Measurements from ENCODE around the gene ABHD13.
A peak's percentile ranks its signal among the peaks of the same experiment; 100 is the strongest.
"Not testable (repeated sequence)": the region's sequence is repeated elsewhere in the genome, so short reads cannot be mapped to it uniquely, and the experiment has no call there.

ABHD13 gene

GRCh38 chr13:108225440-108225839 is 7.2 kb downstream of the ABHD13 start:
- DNase-seq: no peak

DNA sequence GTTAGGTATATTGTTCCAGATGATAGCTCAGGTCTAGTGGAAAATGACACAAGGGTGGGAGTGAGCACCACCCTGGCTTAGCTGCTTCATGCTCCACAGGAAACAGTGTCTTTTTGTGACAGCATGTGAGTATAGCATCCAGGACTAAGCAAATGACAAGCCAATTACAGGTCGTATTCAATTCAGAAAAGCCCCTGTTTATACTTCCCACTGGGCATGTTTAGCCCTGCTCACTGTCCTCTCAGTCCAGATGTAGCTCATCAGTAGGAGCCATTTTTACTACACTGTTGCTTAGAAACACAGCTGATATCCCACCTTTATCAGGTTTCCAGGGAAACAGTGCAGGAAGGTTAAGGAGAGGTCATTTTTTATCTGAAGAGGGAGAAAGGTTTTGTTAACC is 8.0 kb downstream of the ABHD13 start:
- DNase-seq: peak; percentile 90

DNA sequence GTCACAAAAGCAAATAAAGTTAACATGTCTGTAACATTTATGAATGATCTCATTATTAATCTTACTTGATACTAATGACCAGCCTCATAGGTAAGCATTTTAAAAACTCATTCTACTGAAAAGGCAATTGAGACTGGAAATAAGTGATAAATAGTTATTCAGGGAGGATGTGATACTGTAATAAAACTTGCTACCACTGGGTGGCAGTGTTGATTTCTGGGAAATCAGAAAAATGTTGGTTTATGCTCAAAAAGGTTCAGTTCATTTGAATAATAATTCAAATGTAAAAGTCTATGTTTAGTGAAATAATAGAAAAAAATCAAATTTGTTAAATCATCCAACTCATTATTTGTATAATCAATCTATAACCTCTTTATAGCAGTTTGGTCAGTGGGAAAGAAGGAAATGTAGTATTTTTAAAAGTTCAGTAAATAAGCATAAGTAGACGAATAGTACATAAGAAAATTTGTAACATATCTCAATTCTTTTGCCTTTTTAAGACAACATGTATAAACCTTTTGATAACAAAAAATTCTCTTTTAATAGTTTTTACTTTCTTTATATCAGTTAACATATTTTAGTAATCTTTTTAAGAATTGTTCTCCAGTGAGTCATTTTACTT is 9.6 kb downstream of the ABHD13 start:
- peak; percentile 48 for DNase-seq

DNA sequence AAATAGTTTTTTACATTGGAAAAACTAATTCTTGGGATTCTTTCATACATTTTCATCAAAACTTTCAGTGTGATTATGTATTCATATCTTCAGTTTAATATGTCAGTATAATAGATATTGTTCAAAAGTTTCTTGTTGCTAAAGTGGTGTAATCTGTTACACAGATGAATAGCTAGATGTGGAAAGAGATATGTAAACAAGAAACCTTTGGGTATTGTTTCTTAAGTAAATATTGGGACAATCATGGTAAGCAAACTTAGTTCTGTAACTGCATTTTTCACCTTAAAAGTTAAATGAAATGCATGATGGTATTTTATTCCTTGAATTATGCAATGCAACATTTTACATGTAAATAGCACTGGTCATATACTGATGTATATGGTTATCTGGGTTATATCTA is 12.2 kb downstream of the ABHD13 start:
- no peak for DNase-seq

GRCh38 chr13:108249150-108249549 is 31.0 kb downstream of the ABHD13 start:
- no peak for DNase-seq

GRCh38 chr13:108257248-108257647 is 39.1 kb downstream of the ABHD13 start:
- DNase-seq: no peak

DNA sequence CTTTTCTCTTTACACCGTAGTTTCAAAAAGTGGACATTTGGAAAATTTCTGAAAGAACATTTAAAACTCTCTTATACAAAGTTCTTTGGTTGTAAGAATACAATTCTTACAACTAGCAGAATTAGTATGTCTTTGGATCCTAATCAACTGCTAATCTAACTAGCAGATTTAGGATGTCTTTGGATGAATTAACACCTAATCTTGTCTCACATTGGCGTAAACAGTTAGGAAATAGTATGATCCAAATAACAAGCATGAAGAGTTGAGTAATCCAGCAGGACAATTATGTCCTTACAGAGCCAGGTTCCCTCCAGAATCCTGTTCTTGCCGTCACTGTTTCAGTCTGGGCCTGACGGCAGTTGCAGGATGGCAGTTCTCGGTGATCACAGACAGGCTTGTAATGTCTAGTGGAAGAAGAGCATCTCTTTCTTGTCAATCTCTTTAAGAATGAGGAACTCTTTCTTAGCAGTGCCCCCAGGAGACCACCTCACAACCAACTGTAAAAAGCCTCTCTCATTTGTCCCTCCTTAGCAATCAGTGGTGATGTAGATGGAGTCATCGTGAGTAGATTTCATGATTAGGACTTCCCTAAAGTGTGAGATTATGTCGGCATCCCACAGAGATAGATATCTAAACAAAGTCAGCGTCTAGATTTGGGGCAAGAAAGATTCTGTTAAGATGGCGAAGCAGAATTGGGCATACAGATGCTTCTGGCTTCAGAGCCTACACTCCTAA is 45.6 kb downstream of the ABHD13 start:
- DNase-seq: no peak

DNA sequence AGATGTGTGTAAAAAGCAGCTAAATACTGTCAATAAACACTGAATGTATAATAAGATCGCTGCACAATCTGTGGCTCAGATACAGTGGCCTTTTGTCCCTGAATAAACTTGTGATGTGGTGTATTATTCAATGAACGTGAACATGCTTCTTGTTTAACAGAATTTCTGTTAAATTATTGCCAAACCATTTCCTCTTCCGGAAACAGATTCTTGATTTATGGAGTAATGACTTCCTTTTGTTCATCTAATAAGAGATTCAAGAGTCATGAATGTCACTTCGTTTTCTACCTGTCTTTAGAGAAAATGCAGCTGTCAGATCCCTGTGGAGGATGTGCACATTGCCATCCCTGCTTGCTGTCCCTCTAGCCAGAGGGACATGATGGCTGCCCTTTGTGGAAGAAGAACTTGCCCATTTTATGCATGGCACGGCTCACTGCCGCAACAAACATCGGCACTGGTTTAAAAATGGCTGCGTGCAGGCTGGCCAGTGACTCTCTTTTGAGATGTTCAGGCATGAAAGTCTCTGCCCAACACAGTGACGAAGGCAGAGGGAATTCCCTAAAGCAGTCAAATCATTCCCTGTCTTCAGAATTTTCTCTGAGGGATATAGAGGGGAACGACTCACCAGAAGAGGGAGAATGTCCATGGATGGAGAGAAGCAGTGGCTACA is 48.3 kb downstream of the ABHD13 start:
- DNase-seq: no peak

DNA sequence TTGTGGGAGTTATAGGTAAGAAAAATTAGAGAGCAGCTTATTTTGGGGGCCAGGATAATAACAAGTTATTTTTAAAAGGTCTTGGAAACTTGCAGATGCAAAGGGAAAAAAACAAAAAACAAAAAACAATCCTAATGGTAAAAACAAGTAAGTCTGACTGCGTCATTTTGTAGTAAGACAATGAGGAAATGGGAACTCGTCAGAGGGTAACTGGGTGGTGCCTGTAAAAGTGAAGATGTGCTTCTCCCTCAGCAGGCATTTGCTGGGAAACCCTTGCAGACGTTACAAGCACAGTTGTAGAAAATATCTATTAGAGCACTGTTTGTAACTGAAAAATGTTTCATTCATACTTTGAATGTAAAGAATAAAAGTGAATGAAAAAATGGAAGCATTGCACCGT is 49.2 kb downstream of the ABHD13 start:
- no peak for DNase-seq

- not testable (repeated sequence) for DNase-seq
Observed at GRCh38 chr13:108267855-108268254, 49.7 kb downstream of the ABHD13 start.

GRCh38 chr13:108268466-108269112 is 50.4 kb downstream of the ABHD13 start:
- DNase-seq: no peak

- DNase-seq: no peak
Observed at GRCh38 chr13:108269601-108270328, 51.6 kb downstream of the ABHD13 start, which contains the start of gene TNFSF13B. Gene TNFSF13B (plus strand): TSS chr13:108269718. CDS start chr13:108269896, 178 bp downstream.

- no peak for DNase-seq
Observed at GRCh38 chr13:108270442-108270841, 52.2 kb downstream of the ABHD13 start.

DNA sequence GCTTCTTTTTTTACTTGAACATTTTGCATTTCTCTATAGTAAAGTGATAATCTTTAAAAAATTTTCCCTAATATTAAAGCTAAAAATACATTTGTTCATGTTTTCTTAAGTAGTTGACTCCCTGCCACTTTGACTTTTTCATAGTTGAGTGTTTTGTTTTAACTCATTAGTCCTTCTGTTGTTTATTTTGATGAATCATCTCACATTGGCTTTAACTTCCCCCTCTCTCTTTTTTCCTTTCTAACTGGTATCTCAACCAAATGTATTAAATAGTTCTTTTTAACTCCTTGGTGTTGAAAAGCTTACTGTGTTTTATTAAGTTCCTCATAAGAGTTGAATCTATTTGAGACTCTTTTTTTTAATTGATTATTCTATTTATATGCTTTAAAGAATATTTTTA is 54.1 kb downstream of the ABHD13 start:
- DNase-seq: no peak

DNA sequence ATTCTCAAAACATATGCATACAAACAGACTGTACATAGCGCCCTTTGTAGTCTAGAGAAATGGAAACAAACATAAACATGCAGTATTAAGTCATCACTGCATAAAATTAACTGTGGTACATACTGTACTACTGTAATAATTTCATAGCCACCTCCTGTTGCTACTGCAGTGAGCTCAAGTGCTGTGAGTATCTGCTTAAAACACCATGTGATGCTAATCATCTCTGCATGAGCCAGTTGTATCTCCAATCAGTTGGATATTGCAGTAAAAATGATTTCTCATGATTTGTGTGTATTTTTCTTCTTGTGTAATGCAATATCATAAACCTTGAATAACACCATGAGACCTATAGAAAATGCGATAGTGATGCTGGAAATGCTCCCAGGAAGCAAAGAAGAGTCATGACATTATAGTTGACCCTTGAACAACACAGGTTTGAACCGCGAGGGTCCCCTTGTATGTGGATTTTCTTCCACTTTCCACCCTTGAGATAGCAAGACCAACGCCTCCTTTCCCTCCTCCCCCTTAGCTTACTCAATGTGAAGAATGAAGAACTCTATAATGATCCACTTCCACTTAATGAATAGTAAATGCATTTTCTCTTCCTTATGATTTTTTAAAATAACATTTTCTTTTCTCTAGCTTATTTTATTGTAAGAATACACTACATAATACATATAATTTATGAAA is 55.4 kb downstream of the ABHD13 start:
- DNase-seq: no peak

DNA sequence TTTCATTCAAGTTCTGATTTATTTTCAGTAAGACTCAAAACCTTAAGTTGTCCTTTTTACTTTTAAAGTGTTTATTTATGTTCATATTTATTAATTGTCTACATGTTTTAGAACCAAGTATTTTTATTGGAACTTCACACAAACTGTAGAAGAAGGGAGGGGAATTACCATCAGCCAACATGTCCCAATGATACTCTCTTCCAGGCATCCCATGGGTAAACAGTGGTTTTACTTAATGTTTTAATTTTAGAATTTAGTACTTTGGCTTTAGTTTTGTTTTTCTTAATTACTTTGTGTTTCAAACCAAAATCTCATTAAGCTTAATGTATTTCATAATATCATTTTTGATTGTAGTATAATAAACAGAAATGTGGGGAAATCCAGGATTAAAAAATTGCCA is 56.5 kb downstream of the ABHD13 start:
- DNase-seq: no peak

DNA sequence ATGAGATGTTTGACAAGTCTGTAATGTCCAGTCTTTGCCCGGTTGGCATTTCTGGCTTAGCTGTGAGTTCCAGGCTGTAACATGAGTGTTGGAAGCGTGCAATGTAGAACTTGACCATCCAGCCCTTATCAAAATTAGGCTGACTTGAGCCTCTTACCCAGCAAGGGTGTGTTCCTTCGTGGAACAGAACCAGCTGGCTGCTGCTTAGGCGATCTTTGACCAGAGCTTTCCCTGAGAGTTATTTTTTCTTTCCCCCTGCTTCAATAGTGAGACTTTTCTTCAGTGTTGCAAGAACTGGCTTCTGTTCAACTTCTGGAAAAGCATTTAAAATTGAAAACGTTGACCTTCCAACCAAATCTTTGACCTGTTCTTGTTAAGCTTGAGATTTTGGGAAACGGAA is 57.9 kb downstream of the ABHD13 start:
- DNase-seq: no peak

- DNase-seq: no peak
Observed at GRCh38 chr13:108278466-108278865, 60.3 kb downstream of the ABHD13 start.

DNA sequence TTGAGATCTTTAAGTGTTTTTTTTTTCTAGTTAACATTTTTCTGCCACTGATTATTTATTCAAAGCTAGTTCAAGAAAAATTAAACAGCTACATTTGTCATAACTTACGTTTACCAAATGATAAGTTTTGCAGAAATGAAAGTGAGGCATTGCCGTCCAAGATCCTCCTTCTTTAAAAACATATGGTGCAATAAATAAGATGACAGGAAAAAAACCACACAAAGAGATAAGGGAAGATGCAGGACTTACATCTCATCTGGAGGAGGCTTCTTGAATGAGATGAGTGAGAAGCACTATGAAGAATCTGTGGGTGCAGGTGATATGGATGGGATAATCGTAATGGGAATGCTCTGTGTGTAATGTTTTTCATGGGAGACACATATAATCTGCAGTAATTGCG is 63.7 kb downstream of the ABHD13 start:
- no peak for DNase-seq

- DNase-seq: no peak
Observed at GRCh38 chr13:108283110-108283509, 64.9 kb downstream of the ABHD13 start.

All from NCI-H1105 (cell line).